GM12872 (cell line): ENCODE data around the gene TRDN.

Source experiments
- TF ChIP-seq, protein P1 (sequence below): IDR thresholded peaks from 3 replicates; pipeline ENCODE4 v1.5.1; 2011; ENCODE audit warnings: low read depth, mild to moderate bottlenecking, low read length, moderate library complexity; ENCODE audit not compliant: insufficient read depth

Gene TRDN

DNA sequence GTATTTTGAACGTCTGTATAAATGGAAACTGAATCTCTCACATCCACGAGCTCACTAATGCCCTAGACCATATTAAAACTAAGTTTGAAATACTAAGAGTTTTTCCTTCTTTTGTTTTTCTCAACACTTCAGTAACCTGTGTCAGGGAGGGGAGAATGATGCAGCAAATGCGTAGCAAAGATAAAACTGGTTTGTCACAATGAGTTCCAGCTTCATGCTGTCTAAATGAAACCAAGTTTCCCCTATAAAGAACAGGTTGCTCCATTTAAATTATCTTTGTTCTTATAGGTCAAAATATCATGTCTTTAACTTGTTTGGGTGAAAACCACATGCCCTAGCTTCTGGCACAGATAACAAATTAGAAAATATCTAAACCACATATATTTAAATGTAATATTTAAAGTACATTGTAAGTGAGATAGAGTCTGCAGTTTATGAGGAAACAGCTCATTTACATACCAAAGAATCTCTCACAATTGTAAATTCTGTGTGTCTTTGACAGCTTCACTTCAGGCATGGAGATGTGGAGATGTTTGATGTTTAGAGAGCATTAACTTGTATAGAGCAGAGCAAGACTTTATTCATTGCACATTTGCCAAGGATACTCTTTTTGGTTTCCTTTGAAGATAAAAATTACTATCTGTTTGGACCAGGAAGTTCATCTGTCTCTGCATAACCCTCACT, 7.3 kb downstream of the TRDN start:
- TF ChIP-seq, protein P1, sequence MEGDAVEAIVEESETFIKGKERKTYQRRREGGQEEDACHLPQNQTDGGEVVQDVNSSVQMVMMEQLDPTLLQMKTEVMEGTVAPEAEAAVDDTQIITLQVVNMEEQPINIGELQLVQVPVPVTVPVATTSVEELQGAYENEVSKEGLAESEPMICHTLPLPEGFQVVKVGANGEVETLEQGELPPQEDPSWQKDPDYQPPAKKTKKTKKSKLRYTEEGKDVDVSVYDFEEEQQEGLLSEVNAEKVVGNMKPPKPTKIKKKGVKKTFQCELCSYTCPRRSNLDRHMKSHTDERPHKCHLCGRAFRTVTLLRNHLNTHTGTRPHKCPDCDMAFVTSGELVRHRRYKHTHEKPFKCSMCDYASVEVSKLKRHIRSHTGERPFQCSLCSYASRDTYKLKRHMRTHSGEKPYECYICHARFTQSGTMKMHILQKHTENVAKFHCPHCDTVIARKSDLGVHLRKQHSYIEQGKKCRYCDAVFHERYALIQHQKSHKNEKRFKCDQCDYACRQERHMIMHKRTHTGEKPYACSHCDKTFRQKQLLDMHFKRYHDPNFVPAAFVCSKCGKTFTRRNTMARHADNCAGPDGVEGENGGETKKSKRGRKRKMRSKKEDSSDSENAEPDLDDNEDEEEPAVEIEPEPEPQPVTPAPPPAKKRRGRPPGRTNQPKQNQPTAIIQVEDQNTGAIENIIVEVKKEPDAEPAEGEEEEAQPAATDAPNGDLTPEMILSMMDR, result no peak

DNA sequence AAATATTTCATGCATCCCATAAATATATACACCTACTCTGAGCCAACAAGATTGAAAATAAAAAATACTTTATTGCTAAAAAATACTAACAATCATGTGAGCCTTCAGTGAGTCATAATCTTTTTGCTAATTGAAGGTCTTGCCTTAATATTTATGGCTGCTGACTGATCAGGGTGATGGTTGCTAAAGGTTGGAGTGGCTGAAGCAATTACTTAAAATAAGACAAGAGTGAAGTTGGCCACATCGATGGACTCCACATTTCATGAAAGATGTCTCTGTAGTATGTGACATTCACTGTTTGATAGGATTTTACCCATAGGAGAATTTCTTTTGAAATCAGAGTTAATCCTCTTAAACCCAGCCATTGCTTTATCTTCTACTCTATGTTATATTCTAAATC, 11.1 kb downstream of the TRDN start:
- TF ChIP-seq, protein P1, result no peak

DNA sequence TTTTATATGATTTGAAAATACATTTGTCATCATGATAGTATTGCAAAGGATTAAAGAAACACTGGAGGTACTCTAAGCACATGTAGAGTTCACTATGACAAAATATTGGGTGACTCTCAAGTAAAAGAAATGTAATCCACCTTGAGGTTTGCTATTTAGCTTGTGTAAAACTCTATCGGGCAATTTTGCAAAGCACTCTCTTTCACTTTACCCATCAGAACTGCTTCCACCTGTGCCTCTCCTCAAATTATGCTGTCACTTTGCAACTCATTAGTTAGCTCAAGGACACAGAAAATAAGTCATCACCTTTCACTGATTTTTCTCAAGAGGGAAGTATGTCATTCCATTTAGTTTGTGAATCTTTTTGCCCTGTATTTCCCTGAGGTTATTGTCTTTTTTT, 14.0 kb downstream of the TRDN start:
- TF ChIP-seq, protein P1, result no peak

DNA sequence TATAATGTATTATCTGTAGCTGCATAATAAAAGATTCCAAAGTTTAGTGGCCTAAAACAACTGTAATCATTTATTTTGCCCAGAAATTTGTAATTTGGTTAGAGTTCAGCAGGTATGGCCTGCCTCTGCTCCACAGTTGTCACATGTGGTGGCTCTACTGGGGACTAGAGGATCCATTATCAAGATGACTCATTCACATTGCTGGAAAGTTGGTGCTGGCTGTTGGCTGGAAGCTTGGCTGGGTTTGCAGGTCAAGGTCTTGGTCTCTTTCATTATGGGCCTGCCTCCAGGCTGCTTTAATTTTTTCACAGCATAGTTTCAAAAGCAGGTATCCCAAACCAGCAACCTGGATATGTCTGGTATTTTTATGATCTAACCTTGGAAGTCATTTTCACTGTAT, 17.6 kb downstream of the TRDN start:
- TF ChIP-seq, protein P1, result no peak

DNA sequence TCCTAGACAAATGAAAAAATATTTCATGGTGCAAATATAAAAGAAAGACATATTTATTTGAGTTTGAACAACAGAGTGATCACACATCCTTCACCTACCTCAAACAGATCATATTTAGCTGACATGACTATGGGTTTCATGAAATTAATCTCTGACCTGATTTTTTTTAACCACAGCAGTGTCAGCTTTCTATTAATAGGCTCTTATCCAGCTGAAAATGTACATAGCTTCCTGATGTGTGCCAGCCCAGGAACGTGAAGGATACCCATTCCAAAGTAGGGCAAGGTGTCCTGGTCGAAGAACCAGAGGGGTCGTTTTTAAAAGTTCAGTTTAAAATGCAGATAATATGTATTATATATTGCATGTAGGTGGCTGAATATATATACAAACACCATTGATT, 19.8 kb downstream of the TRDN start:
- TF ChIP-seq, protein P1, result no peak

DNA sequence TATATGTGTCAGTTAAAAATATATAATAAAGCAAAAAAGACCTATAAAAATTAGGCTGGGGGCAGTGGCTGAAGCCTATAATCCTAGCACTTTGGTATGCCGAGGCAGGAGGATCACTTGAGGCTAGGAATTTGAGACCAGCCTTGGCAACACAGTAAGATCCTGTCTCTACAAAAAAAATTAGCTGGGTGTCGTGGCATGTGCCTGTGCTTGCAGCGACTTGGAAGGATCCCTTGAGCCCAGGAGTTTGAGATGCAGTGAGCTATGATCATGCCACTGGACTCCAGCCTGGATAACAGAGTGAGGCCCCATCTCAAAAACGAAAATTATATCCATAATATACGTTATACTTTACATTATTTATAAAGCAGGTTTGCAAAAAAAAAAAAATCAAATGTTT, 20.7 kb downstream of the TRDN start:
- TF ChIP-seq, protein P1, result no peak

DNA sequence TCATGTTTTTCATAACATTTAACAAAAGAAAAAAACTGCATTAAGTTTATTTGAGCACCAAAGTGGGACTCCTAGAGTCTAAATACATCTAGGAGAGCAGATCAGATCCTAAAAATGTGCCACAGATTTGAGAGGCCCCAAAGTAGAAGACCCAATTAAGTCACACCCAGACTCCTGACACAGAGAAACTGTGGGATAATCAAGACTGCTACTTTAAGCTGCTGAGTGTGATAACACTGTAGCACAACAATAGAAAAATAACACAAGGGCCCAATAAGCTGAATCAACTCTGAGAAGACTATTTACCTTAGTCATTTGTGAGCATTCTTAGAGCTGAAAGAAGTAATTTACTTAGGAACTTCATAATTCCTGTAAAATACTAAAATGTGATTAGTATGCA, 26.0 kb downstream of the TRDN start:
- TF ChIP-seq, protein P1, result no peak

DNA sequence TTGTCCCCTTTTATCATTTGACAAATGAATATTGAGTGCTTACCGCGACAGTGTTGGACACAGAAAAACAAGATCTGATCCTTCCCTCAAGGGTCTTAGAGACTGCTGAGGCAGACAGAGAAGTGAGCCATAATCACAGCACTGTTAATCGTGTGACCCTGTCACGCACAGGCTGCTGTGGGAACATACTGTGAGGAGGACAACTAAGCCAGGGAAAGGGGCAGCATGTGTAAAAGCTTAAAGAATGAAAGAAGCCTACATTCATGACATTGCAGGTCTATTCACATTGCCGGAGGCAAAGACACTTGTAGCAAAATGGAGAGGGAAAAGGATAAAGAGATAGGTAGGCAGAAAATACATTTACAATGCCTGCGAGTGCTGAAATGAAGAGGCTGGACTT, 32.7 kb downstream of the TRDN start:
- TF ChIP-seq, protein P1, result no peak
